ENCODE data around the gene UNC5C. TPM values are rescaled to one million over a fixed set of nuclear protein-coding genes. Genes with fewer than 3 reads are reported as not detected.

Gene UNC5C
- total RNA-seq, 1 experiment from 2014 or later, result 0.11 TPM

DNA sequence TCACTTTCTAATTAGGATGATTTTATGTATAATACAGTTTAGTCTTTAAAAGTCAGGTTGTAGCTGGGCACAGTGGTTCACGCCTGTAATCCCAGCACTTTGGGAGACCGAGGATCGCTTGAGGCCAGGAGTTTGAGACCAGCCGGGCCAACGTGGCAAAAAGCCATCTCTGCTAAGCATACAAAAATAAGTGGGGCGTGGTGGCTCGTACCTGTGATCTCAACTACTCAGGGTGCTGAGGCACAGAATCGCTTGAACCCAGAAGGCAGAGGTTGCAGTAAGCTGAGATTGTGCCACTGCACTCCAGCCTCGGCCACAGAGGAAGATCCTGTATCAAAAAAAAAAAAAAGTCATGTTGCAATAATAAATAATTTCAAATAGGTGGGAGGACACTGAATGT lies 426.8 kb downstream of the UNC5C start:
- Histone ChIP-seq H3K9me3 (ENCODE audit: low read depth, low read length, poor library complexity, severe bottlenecking) (no peaks in the 10 kb centered on the region), H3K36me3 (ENCODE audit: insufficient read depth, low read length, poor library complexity, severe bottlenecking) (no peaks in the 10 kb centered on the region), H3K4me1 (ENCODE audit: insufficient read depth, low read length, poor library complexity, severe bottlenecking) (no peaks in the 10 kb centered on the region), H3K4me3 (ENCODE audit: low read depth, low read length, poor library complexity, severe bottlenecking) (no peak overlapping the region), H3K27me3 (replicated peaks; ENCODE audit: insufficient read depth, low read depth, low read length, poor library complexity) (no peaks in the 10 kb centered on the region), H3K27ac (ENCODE audit: low read depth, low read length, poor library complexity, severe bottlenecking) (no peak overlapping the region)
- intact Hi-C loops (cut with micrococcal nuclease; ENCODE audit: unreplicated experiment), result loop anchor here (10.0 kb wide), 2 partner anchors 367 to 817 kb away; partner anchors contain the start of gene BMPR1B
- TF ChIP-seq EZH2 (IDR thresholded peaks at IDR 0.05; ENCODE audit: borderline replicate concordance, low read depth, low read length, poor library complexity, severe bottlenecking) (no peak), CTCF (conservative IDR thresholded peaks at IDR 0.05; ENCODE audit: low read depth, low read length) (no peak)
- POLR2A ChIA-PET (ENCODE audit: low non-redundant PET), result no interaction called here
- CTCF ChIA-PET, result no interaction called here
- no peak for DNase-seq (ENCODE audit: low spot score)
- BruUV-seq (replicated peaks), result no TSS peak

GRCh38 chr4:95120456-95120855 lies 428.3 kb downstream of the UNC5C start:
- no peak overlapping the region for H3K4me3 ChIP-seq (ENCODE audit: low read depth, low read length, poor library complexity, severe bottlenecking)
- ChIA-PET CTCF (no interaction called here), POLR2A (ENCODE audit: low non-redundant PET) (no interaction called here)
- H3K36me3 ChIP-seq (ENCODE audit: insufficient read depth, low read length, poor library complexity, severe bottlenecking), result no peaks in the 10 kb centered on the region
- BruUV-seq (replicated peaks), result no TSS peak
- H3K9me3 ChIP-seq (ENCODE audit: low read depth, low read length, poor library complexity, severe bottlenecking), result no peaks in the 10 kb centered on the region
- intact Hi-C loops (cut with micrococcal nuclease; ENCODE audit: unreplicated experiment), result loop anchor here (10.0 kb wide), 2 partner anchors 366 to 816 kb away; partner anchors contain the start of gene BMPR1B
- no peaks in the 10 kb centered on the region for H3K4me1 ChIP-seq (ENCODE audit: insufficient read depth, low read length, poor library complexity, severe bottlenecking)
- TF ChIP-seq EZH2 (IDR thresholded peaks at IDR 0.05; ENCODE audit: borderline replicate concordance, low read depth, low read length, poor library complexity, severe bottlenecking), result no peak
- no peak for TF ChIP-seq CTCF (conservative IDR thresholded peaks at IDR 0.05; ENCODE audit: low read depth, low read length)
- H3K27ac ChIP-seq (ENCODE audit: low read depth, low read length, poor library complexity, severe bottlenecking), result no peak overlapping the region
- DNase-seq (ENCODE audit: low spot score), result no peak
- no peaks in the 10 kb centered on the region for H3K27me3 ChIP-seq (replicated peaks; ENCODE audit: insufficient read depth, low read depth, low read length, poor library complexity)

DNA sequence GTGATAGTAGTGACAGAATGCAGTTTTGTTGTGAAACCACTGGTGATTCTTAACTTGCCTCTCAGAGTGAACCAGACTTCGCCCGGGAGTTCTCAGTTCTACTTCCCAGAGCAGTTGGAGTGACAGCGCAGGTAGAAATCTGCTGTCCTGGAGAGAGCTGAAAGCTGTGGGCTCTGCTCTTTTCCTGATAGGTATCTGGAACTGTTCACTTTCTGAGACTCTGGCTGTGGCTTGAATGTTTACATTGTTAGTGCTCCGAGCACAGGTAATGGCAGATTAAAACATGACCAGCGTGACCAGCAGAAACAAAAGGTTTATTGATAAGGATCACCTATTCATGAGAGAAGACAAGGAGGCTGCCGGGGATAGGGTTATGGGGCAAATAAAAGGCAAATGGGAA lies 430.3 kb downstream of the UNC5C start:
- Histone ChIP-seq H3K4me1 (ENCODE audit: insufficient read depth, low read length, poor library complexity, severe bottlenecking) (no peaks in the 10 kb centered on the region), H3K9me3 (ENCODE audit: low read depth, low read length, poor library complexity, severe bottlenecking) (no peaks in the 10 kb centered on the region), H3K27ac (ENCODE audit: low read depth, low read length, poor library complexity, severe bottlenecking) (no peak overlapping the region), H3K4me3 (ENCODE audit: low read depth, low read length, poor library complexity, severe bottlenecking) (no peak overlapping the region), H3K27me3 (replicated peaks; ENCODE audit: insufficient read depth, low read depth, low read length, poor library complexity) (no peaks in the 10 kb centered on the region), H3K36me3 (ENCODE audit: insufficient read depth, low read length, poor library complexity, severe bottlenecking) (no peaks in the 10 kb centered on the region)
- no peak for TF ChIP-seq EZH2 (IDR thresholded peaks at IDR 0.05; ENCODE audit: borderline replicate concordance, low read depth, low read length, poor library complexity, severe bottlenecking)
- TF ChIP-seq CTCF (conservative IDR thresholded peaks at IDR 0.05; ENCODE audit: low read depth, low read length), result no peak
- DNase-seq (ENCODE audit: low spot score), result no peak
- CTCF ChIA-PET, result no interaction called here
- intact Hi-C loops (cut with micrococcal nuclease; ENCODE audit: unreplicated experiment), result no loop called here
- no TSS peak for BruUV-seq (replicated peaks)
- POLR2A ChIA-PET (ENCODE audit: low non-redundant PET), result no interaction called here
